Midbrain (tissue), 1 donor: ENCODE results near the gene SOCS6.
"Not testable (repeated sequence)": the region's sequence is repeated elsewhere in the genome, so short reads cannot be mapped to it uniquely, and the experiment has no call there.

Source experiments
- DNase-seq: peaks from one replicate; lab custom pipeline; 2025; lab: John Stamatoyannopoulos, UW

The SOCS6 gene

DNA sequence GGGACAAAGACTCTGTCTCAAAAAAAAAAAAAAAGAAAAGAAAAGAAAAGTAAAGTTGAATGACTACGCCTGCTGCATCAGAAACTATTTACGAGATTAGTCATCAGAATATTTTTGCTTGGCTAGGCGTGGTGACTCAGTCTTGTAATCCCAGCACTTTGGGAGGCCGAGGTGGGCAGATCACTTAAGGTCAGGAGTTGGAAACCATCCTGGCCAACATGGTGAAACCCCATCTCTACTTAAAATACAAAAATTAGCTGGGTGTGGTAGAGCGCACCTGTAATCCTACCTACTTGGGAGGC lies 69.2 kb downstream of the SOCS6 start:
- DNase-seq, result not testable (repeated sequence)

DNA sequence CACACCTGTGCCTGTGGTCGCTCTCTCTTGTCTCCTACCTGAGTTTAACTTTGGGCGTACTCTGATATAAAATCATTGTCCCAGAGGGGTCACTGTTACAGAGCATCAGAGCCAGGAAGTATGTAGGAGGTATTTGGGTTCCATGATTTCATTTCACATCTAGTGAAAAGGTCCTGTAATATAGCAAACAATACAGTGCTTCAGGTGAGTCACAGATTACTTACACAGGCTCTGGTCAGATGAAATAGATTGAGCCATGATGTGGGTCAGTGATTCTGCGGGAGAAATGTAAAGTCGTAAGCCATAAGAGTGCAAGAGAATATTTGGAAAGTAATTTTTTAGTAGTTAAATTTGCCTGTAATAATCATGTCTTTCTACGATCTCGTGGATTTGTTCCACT lies 70.2 kb downstream of the SOCS6 start:
- no peak for DNase-seq

DNA sequence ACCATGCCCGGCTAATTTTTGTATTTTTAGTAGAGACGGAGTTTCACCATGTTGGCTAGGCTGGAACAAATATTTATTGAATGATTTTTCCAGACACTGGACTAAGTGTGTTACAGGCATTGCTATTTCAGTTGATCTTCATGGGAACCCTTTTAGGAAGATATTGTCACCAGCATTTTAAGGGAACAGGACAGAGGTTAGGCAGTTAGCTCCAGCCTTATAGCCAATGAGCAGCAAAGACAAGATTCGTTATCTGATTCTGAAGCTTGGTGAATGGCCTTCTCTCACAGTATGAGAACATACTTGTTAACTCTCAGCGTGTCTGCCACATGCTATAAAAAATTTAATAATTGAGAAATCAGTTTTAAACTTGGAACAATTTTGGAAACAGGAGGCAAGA lies 73.4 kb downstream of the SOCS6 start:
- no peak for DNase-seq

DNA sequence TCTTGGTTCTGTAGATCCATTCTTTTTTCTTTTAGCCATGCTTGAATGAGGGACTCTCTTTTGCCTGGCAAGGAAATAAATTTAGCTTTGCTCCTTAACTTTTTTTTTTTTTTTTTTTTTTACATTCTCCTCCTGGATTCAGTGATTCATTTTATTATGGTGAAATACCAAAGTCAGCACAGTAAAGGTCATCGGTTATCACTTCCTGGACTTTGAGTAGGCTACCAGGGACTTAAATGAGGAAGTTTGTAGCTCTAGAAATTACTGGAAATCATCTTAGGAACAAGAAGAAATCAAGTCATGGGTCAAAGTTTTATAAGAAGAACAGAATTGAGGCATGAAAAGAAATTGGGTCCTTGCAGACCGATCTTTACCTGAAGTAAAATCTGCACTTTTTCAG lies 75.0 kb downstream of the SOCS6 start:
- DNase-seq, result no peak

DNA sequence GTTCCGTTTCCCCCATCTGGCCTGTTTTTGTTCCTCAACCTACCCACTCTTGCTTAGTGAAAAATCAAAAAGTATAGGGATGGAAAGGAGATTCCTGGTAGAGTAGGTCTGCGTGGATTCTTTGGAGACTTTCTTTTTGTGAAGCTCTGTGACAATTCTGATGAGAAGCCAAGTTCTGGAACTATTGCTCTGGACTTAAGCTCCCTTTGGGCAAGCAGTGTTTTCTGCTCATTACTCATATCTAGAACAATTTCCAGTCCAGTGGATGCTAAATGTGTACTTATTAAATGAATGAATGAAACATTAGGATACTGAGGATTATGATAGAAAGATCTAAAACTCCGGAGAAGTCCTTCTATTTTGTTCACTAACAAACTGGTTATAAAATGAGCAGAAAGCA lies 76.5 kb downstream of the SOCS6 start:
- DNase-seq, result no peak

DNA sequence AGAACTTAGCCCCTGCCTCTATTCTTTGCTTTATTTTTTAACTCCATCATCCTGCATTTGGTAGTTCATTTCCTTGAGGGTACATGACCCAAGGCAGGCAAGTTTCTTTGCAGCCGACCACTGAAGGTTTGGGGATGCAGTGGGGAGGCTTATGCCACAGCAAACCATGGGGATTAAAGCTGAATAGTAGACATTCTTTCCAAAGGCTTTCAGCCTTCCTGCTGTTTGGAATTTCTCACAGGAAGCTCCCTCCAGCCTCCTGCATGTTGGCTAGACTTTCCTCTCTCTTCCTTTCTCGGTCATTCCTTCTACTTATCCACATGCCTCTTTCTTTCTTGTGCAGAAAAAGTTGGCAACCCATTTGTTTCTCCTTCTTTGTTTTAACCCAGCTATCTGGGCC lies 77.3 kb downstream of the SOCS6 start:
- DNase-seq, result no peak

DNA sequence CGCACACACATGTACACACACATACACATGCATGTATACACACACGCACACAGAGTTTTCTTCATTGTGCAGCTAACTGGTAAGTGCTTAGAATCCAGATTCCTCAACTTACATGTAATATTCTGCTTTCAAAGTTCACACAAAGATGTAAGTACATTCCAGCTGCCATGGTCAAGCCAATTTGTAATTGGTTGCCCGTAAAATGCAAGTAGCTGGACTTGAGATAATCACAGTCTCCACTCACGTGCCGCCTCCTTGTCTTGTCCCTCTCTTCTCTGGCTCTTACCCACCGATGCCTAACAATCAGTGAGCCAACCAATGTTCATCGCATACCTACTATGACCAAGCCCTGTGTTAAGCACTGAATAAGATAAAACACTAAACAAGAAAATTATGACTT lies 77.8 kb downstream of the SOCS6 start:
- no peak for DNase-seq

DNA sequence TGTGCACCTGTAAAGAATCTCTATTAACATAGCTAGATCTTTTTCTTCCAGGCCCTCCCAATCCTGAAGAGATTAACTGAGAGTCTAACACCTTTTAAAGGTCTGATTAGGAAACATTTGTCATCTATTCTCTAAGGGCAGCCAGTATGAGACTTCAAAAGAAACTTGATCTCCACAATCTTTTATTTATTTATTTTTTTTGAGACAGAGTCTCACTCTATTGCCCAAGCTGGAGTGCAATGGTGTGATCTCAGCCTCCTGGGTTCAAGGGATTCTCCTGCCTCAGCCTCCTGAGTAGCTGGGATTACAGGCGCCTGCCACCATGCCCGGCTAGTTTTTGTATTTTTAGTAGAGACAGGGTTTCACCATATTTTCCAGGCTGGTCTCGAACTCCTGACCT lies 78.5 kb downstream of the SOCS6 start:
- not testable (repeated sequence) for DNase-seq

DNA sequence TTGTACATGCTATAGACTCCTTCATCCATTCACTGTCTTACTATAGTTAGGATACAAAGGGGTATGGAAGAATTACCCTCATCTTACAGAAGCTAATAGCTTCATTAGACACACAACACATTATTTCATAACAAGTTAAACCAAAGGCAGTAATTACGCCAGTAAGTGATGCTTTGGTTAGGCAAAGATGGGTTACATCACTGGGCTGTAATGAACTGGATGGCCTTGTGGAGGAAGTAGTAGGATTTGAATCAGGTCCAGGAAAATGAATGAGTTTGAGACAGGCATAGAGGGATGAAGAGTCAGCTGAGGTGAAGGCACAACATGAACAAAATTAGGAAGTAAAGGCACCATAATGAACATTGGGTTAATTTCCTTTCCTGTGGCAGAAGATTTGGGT lies 80.1 kb downstream of the SOCS6 start:
- no peak for DNase-seq

DNA sequence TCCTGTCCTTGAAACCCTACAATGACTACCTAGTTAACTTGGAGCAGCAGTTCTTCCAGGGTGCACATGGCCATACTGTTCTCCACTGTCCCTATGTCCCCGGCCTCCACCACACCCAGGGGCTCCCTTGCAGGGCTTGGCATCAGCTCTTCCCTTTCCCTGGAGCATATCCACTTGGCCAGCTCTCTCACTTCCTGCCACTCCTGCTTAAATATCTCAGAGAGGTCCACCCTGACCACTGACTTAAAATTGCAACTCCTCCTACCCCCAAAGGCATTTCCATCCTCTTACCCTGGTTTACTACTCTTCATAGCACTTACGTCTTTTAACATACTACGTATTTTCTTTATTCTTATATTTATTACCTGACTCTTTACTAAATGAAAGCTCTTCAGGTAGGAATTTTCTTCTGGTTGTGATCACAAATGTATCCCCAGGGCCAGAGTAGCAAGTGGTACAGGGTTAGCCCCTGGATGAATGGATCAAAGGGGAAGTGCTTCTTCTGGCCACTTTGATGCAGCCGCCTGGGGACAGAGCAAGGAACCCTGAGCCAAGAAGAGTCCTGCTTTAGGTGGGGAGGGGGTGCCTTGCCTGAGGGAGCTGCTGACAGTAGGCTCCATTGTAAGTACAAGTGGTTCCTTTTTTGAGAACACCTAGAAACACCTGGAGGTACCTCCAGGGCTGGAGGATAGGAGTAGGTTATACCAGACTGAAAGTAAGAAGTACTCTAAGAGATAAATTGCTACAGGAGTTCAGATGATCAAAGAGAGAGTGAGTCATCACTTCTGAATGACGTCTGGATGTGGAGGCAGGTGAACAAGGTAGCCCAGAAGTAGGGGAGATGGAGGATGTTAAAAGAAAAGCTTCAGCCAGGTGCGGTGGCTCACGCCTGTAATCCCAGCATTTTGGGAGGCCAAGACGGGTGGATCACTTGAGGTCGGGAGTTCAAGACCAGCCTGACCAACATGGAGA lies 82.2 kb downstream of the SOCS6 start:
- DNase-seq, result no peak

DNA sequence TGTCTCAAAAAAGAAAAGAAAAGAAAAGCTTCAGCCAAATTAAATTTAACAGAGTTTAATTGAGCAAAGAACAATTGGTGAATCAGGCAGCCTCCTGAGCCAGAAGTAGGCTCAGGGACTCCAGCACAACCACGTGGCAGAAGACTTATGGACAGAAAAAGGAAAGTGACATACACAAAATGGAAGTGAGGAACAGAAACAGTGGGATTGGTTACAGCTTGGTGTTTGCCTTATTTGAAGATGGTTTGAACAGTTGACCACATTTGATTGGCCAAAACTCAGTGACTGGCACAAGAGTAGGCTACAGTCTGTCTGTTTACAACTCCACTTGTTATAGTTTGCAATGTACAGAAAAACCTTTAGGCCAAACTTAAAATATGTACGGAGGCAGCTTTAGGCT lies 83.1 kb downstream of the SOCS6 start:
- no peak for DNase-seq

DNA sequence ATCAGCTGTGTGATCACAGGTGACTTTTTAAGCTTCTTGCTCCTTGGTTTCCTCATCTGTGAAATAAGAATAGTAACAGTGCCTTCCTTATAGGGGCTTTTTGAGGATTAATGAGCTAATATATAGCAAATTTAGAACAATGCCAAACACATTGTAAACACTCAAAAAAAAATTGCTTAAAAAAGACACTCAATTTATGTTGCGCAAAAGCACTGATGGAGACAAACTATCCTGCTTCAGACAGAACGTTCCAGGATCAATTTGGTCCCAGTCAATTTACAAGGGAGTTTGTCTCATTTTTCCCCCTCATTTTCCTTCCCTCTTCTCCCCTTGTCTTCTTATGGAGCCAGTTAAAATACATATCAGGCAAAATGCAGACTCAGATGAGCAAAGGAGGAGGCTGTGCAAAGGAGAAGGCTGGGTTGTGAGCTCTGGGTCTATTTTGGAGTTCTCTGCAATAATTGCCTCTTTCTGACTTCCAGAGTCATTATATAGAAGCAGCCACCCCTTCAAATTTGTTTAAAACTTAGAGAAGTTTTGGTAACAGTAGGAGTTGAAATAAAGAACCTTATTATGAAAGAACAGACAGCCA lies 83.7 kb downstream of the SOCS6 start:
- no peak for DNase-seq

DNA sequence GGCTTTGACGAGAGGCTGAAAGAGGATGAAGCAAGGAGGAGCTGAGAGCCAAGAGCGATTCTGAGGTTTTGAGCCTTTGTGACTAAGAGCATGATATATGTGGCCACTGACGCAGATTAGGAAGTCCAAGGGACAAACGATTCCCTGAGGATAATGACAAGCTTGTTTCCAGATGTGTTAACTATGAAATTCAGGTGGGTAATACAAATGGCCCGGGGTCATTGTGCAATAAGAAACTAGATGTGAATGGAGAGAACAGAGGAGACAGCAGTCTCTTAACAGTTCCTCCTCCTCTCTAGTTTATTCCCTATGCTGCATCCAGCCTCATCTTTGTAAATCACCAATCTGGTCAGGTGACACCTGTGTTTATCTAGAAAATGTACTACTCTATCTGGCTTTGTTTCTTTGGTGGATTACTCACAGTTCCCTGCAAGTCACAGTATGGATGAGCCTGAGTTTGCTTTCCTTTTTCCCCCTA lies 84.2 kb downstream of the SOCS6 start:
- DNase-seq, result no peak

DNA sequence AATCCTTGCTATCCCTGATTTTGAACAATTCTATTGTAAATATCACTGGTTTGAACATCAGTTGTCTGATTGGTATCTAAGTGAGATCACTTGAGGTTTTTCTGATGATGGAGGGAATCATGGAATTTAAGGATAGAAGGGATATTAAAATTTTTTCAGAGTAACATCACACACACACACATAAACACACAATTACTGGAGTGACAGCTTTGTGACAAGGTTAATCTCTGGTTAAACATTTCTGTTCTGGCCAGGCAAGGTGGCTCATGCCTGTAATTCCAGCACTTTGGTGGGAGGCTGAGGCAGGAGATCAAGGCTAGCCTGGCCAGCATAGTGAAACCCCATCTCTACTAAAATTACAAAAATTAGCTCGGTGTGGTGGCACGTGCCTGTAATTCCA lies 85.3 kb downstream of the SOCS6 start:
- DNase-seq, result no peak

DNA sequence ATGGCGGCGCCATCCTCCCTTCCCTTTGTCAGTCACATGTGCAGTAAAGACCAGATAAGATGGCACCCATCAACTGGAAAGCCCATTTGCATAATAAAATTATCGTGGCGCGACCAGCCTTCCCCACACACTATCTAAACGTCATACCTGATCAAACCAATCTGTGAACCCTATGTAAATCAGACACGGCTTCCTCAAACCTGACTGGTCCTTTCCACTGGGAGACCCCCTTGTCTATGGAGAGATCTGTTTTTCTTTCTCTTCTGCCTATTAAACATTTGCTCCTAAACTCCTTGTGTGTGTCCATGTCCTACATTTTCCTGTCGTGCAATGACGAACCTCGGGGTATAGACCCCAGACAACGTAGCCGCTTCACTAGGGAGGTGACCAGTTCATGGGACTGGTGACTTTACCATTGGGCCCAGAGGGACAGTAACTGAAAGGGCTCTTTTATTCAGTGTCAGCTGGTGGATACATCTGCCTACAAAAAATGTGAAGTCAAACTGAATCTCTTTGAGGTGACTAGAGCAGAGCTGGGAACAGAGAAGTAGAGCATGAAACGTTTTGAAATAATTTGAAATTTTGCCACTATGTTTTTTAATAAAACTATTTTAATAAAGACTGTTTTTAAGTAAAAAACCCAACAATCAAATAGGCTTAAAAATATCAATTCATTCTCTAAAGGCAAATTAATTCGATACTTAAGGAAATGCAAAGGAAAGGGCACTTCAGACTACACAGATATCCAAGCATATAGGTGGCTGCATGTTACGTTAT lies 87.5 kb downstream of the SOCS6 start:
- no peak for DNase-seq

DNA sequence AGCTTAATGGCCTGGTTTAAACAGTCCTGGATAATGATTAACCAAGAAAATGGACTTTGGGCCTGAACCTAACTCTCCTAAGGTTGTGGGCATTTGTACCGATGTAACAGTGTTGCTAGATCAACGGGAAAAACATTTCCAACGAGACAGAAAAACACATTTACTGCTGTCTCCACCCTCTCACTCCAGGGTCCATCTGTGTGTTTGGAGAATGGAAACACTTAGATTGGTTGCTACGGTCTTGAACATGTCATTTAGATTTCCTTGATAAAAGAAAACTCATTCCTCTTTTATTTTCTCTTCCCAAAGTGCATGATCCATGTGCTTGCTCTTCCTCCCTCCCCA lies 88.0 kb downstream of the SOCS6 start:
- DNase-seq, result no peak

DNA sequence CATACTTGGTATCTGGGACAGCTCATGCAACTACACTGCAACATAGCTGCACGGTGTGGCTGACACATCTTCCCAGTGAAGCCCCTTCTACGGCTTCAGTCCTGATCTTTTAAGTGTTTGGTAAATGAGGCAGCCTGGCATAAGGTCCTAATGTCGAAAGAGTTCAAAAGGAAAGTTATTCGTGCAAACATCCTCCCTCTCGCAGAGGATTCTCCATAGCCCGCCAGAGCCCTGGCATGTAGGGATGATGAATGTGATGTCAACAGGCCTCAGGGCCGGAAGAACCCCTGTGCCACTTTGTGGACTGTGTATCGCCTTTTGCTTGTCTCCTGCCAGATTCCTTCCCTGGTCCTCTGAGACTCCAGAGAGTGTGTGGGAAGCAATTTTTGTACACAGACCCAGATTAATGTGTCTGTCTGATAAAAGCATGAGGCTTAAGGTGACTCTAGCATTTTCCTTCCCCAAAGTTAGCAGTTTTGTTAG lies 88.5 kb downstream of the SOCS6 start:
- DNase-seq, result no peak

DNA sequence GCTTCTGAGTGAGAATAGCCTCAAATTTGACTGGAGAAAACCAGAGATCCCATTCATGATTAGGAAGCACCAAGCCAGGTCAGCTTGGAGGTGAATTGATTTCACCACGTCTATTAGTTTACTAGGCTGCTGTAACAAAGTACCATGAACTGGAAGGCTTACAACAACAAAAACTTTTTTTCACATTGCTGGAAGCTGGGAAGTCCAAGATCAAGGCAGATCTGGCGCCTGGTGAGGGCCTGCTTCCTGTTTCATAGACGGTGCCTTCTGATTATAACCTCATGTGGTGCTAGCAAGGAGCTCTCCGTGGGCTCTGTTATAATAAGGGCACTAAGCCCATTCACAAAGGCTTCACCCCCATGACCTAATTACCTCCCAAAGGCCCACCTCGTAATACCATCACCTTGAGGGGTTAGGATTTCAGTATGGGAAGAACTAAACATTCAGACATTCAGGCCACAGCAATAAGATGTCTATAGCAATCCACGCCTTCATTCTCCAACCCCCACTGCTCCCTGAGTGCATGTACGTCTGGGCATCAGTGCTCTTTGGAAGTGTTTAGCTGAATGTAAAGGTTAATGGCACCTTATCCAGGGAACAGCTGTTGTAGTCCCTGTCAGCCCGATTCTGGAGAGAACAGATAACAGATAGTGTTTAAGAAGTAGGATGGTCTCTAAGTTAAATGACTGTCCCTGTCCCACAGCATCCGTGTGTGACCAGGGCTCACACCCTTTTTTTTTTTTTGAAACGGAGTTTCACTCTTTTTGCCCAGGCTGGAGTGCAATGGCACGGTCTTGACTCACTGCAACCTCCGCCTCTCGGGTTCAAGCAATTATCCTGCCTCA lies 89.2 kb downstream of the SOCS6 start:
- no peak for DNase-seq
